SK-N-SH treated with all-trans-retinoic acid at 6 μM for 48 hours (cell line): ENCODE data around the gene CSDE1.
A peak's percentile ranks its signal among the peaks of the same experiment; 100 is the strongest.

Experiments used
- ATAC-seq: fragments of 200-7000 bp; cut with Tn5 transposase; 3 replicates; pipeline ENCODE4 v1.9.1; 2020; ENCODE audit warnings: mild to moderate bottlenecking, moderate library complexity
- ARNTL ChIP-seq: fragments of 450-650 bp; formaldehyde crosslinking; IDR thresholded peaks from 2 replicates; pipeline ENCODE4 v1.5.0; 2020; ENCODE audit warnings: low read depth, mild to moderate bottlenecking, moderate library complexity, borderline replicate concordance
- CREB5 ChIP-seq: fragments of 250-450 bp; sonication (Bioruptor Pico); IDR thresholded peaks from 2 replicates; pipeline ENCODE4 v1.5.1; 2020; ENCODE audit warnings: low read depth, mild to moderate bottlenecking, moderate library complexity
- CSDC2 ChIP-seq: fragments of 250-450 bp; sonication (Bioruptor Pico); IDR thresholded peaks from 2 replicates; pipeline ENCODE4 v1.5.0; 2020; ENCODE audit warnings: mild to moderate bottlenecking, moderate library complexity
- CSRNP3 ChIP-seq: fragments of 250-450 bp; sonication (Bioruptor Pico); IDR thresholded peaks from 2 replicates; pipeline ENCODE4 v1.5.1; 2021; ENCODE audit warnings: mild to moderate bottlenecking, moderate library complexity
- ESRRG ChIP-seq: fragments of 250-450 bp; sonication (Bioruptor Pico); IDR thresholded peaks from 2 replicates; pipeline ENCODE4 v1.6.1; 2021; ENCODE audit warnings: mild to moderate bottlenecking
- GLIS3 ChIP-seq: fragments of 250-450 bp; sonication (Bioruptor Pico); IDR thresholded peaks from 2 replicates; pipeline ENCODE4 v1.5.0; 2020; ENCODE audit warnings: mild to moderate bottlenecking, moderate library complexity
- ISL1 ChIP-seq: fragments of 250-450 bp; sonication (Bioruptor Pico); IDR thresholded peaks from 2 replicates; pipeline ENCODE4 v2.1.2; 2022; ENCODE audit warnings: mild to moderate bottlenecking, moderate library complexity
- OSR1 ChIP-seq: fragments of 250-450 bp; sonication (Bioruptor Pico); IDR thresholded peaks from 2 replicates; pipeline ENCODE4 v1.8.0; 2022; ENCODE audit warnings: moderate library complexity, mild to moderate bottlenecking, inconsistent platforms
- PATZ1 ChIP-seq: fragments of 250-450 bp; sonication (Bioruptor Pico); IDR thresholded peaks from 2 replicates; pipeline ENCODE4 v1.8.0; 2020; ENCODE audit warnings: mild to moderate bottlenecking, moderate library complexity, borderline replicate concordance
- PPARA ChIP-seq: fragments of 250-450 bp; sonication (Bioruptor Pico); IDR thresholded peaks from 2 replicates; pipeline ENCODE4 v1.5.0; 2020; ENCODE audit warnings: mild to moderate bottlenecking, borderline replicate concordance
- RARB ChIP-seq: fragments of 250-450 bp; sonication (Bioruptor Pico); IDR thresholded peaks from 2 replicates; pipeline ENCODE4 v1.8.0; 2021; ENCODE audit warnings: mild to moderate bottlenecking, moderate library complexity
- SNAI2 ChIP-seq: fragments of 250-450 bp; sonication (Bioruptor Pico); IDR thresholded peaks from 2 replicates; pipeline ENCODE4 v1.5.0; 2020; ENCODE audit warnings: mild to moderate bottlenecking, moderate library complexity
- TCF4 ChIP-seq: fragments of 250-450 bp; sonication (Bioruptor Pico); IDR thresholded peaks from 2 replicates; pipeline ENCODE4 v1.8.0; 2021; ENCODE audit warnings: mild to moderate bottlenecking, moderate library complexity, borderline replicate concordance
- TOX ChIP-seq: fragments of 250-450 bp; sonication (Bioruptor Pico); IDR thresholded peaks from 2 replicates; pipeline ENCODE4 v1.8.0; 2021; ENCODE audit warnings: mild to moderate bottlenecking, moderate library complexity, borderline replicate concordance
- TSHZ2 ChIP-seq: fragments of 250-450 bp; sonication (Bioruptor Pico); IDR thresholded peaks from 2 replicates; pipeline ENCODE4 v1.5.0; 2020; ENCODE audit warnings: mild to moderate bottlenecking, moderate library complexity
- ZC3H10 ChIP-seq: fragments of 250-450 bp; sonication (Bioruptor Pico); IDR thresholded peaks from 2 replicates; pipeline ENCODE4 v1.5.1; 2021; ENCODE audit warnings: mild to moderate bottlenecking, moderate library complexity
- ZFP3 ChIP-seq: fragments of 250-450 bp; sonication (Bioruptor Pico); IDR thresholded peaks from 2 replicates; pipeline ENCODE4 v1.5.0; 2020; ENCODE audit warnings: mild to moderate bottlenecking, moderate library complexity
- ZFP30 ChIP-seq: fragments of 450-650 bp; formaldehyde crosslinking; IDR thresholded peaks from 2 replicates; pipeline ENCODE4 v1.5.0; 2022; ENCODE audit warnings: mild to moderate bottlenecking, moderate library complexity
- ZNF565 ChIP-seq: fragments of 450-650 bp; formaldehyde crosslinking; conservative IDR thresholded peaks from 2 replicates; pipeline ENCODE4 v1.5.0; 2020; ENCODE audit warnings: low read depth, mild to moderate bottlenecking, moderate library complexity
- ZNF70 ChIP-seq: fragments of 450-650 bp; formaldehyde crosslinking; IDR thresholded peaks from 2 replicates; pipeline ENCODE4 v1.5.0; 2020; ENCODE audit warnings: mild to moderate bottlenecking, moderate library complexity
- ZNF8 ChIP-seq: fragments of 450-650 bp; formaldehyde crosslinking; IDR thresholded peaks from 2 replicates; pipeline ENCODE4 v1.5.0; 2020; ENCODE audit warnings: mild to moderate bottlenecking, moderate library complexity

Gene CSDE1

GRCh38 chr1:114710360-114710759 lies 47.4 kb downstream of the CSDE1 start:
- no peak for ATAC-seq
- TF ChIP-seq RARB (CRISPR knock-in tag) = no peak
- no peak for TF ChIP-seq ZNF565 (CRISPR knock-in tag)

GRCh38 chr1:114707604-114708003 lies 50.2 kb downstream of the CSDE1 start:
- no peak for ATAC-seq
- no peak for TF ChIP-seq TCF4
- no peak for TF ChIP-seq PATZ1 (CRISPR knock-in tag)
- no peak for TF ChIP-seq PPARA
- TF ChIP-seq OSR1 (CRISPR knock-in tag) = no peak
- TF ChIP-seq ZNF70 = no peak
- TF ChIP-seq TOX = no peak
- no peak for TF ChIP-seq ARNTL (CRISPR knock-in tag)
- no peak for TF ChIP-seq ZC3H10 (CRISPR knock-in tag)
- no peak for TF ChIP-seq ZFP3 (CRISPR knock-in tag)
- no peak for TF ChIP-seq ZNF565 (CRISPR knock-in tag)
- TF ChIP-seq CREB5 (CRISPR knock-in tag) = no peak
- TF ChIP-seq CSDC2 = no peak
- no peak for TF ChIP-seq ESRRG
- no peak for TF ChIP-seq ZNF8
- TF ChIP-seq SNAI2 (CRISPR knock-in tag) = no peak
- no peak for TF ChIP-seq ZFP30
- TF ChIP-seq ISL1 (CRISPR knock-in tag) = no peak
- no peak for TF ChIP-seq RARB (CRISPR knock-in tag)
- TF ChIP-seq GLIS3 = no peak
- TF ChIP-seq, all 23 proteins: peak for 0

GRCh38 chr1:114703242-114703641 lies 54.5 kb downstream of the CSDE1 start:
- TF ChIP-seq PPARA (no peak), ZFP3 (CRISPR knock-in tag) (no peak), CSDC2 (no peak), ZFP30 (no peak), TSHZ2 (CRISPR knock-in tag) (no peak)
- TF ChIP-seq, all 23 proteins: peak for 0
- peak; percentile 32; the same call in 2 of the 3 replicates for ATAC-seq

GRCh38 chr1:114702737-114703136 lies 55.0 kb downstream of the CSDE1 start:
- TF ChIP-seq TOX = no peak
- ATAC-seq = peak; percentile 13; the same call in 1 of the 3 replicates

- TF ChIP-seq ZC3H10 (CRISPR knock-in tag) (no peak), ZNF8 (no peak), ESRRG (no peak)
- peak; percentile 20; the same call in 1 of the 3 replicates for ATAC-seq
Observed at GRCh38 chr1:114701931-114702330, 55.9 kb downstream of the CSDE1 start.

GRCh38 chr1:114700036-114700600 lies 57.7 kb downstream of the CSDE1 start:
- peak; percentile 39 for ATAC-seq
- TF ChIP-seq CSDC2 = no peak
- TF ChIP-seq ZNF70 = no peak
- no peak for TF ChIP-seq OSR1 (CRISPR knock-in tag)
- no peak for TF ChIP-seq CREB5 (CRISPR knock-in tag)
- no peak for TF ChIP-seq TCF4
- no peak for TF ChIP-seq ZFP3 (CRISPR knock-in tag)
- no peak for TF ChIP-seq GLIS3
- no peak for TF ChIP-seq TOX
- TF ChIP-seq RARB (CRISPR knock-in tag) = no peak
- no peak for TF ChIP-seq SNAI2 (CRISPR knock-in tag)
- TF ChIP-seq PPARA = no peak
- no peak for TF ChIP-seq TSHZ2 (CRISPR knock-in tag)
- no peak for TF ChIP-seq ZC3H10 (CRISPR knock-in tag)
- TF ChIP-seq CSRNP3 (CRISPR knock-in tag) = no peak
